H1 (cell line): Measurements from ENCODE around the gene LRRC28.
A peak's percentile ranks its signal among the peaks of the same experiment; 100 is the strongest.

Experiments used
- BACH1 ChIP-seq: IDR thresholded peaks from 2 replicates; pipeline ENCODE4 v1.6.1; 2012; ENCODE audit warnings: low read length, improper control_type of control experiment
- CTCF ChIP-seq, 3 experiments: IDR thresholded peaks; 1 replicate in 2 of 3; 2 replicates in 1 of 3; pipeline versions ENCODE4 v1.5.1 to v1.6.1; 2011; ENCODE audit warnings: low read length in 3 of 3, mild to moderate bottlenecking in 3 of 3, inconsistent platforms in 2 of 3, low read depth in 1 of 3, moderate library complexity in 1 of 3; ENCODE audit not compliant: insufficient read depth in 1 of 3; ENCODE audit errors: control extremely low read depth in 1 of 3
- JUN ChIP-seq: IDR thresholded peaks from 2 replicates; pipeline ENCODE4 v1.6.1; 2011; ENCODE audit warnings: low read depth, mild to moderate bottlenecking, improper control_type of control experiment, low read length
- NRF1 ChIP-seq: IDR thresholded peaks from 2 replicates; pipeline ENCODE4 v1.6.1; 2011; ENCODE audit warnings: mild to moderate bottlenecking, low read depth, low read length, improper control_type of control experiment
- POLR2A ChIP-seq, 2 experiments: IDR thresholded peaks; 1 replicate in 1 of 2; 2 replicates in 1 of 2; pipeline ENCODE4 v1.6.1; 2011; ENCODE audit warnings: low read depth in 2 of 2, low read length in 2 of 2, mild to moderate bottlenecking in 2 of 2; ENCODE audit errors: control extremely low read depth in 1 of 2
- RNF2 ChIP-seq: fragments of 200-900, 300-1000 bp; sonication (generic); IDR thresholded peaks from 2 replicates; pipeline ENCODE4 v1.7.1; 2016; ENCODE audit warnings: borderline replicate concordance, low read depth, mild to moderate bottlenecking, antibody characterized with exemption, low read length; ENCODE audit not compliant: poor library complexity, severe bottlenecking; ENCODE audit errors: missing control alignments
- SIN3A ChIP-seq, 2 experiments: IDR thresholded peaks in 1 of 2; conservative IDR thresholded peaks in 1 of 2; 2 replicates each; pipeline ENCODE4 v1.6.1; 2011 to 2012; ENCODE audit warnings: low read length in 2 of 2, improper control_type of control experiment in 1 of 2, low read depth in 1 of 2, mild to moderate bottlenecking in 1 of 2
- TAF1 ChIP-seq: IDR thresholded peaks from 2 replicates; pipeline ENCODE4 v1.6.1; 2011; ENCODE audit warnings: mild to moderate bottlenecking, low read depth, low read length
- TAF7 ChIP-seq: optimal IDR thresholded peaks from 2 replicates; pipeline ENCODE3; 2011; ENCODE audit warnings: low read depth, mild to moderate bottlenecking, inconsistent platforms, low read length, moderate library complexity, borderline replicate concordance
- TCF12 ChIP-seq: IDR thresholded peaks from 2 replicates; pipeline ENCODE4 v1.6.1; 2011; ENCODE audit warnings: low read depth, mild to moderate bottlenecking, low read length
- YY1 ChIP-seq: IDR thresholded peaks from 2 replicates; pipeline ENCODE4 v1.6.1; 2011; ENCODE audit warnings: low read depth, mild to moderate bottlenecking, low read length
- ZNF274 ChIP-seq: IDR thresholded peaks from 2 replicates; pipeline ENCODE4 v1.7.0; 2012; ENCODE audit warnings: low read length, borderline replicate concordance; ENCODE audit errors: extremely low read depth

- TF ChIP-seq POLR2A (IDR thresholded peaks at IDR 0.05; ENCODE audit: control extremely low read depth in 1 of 2, low read depth in 2 of 2, low read length in 2 of 2) (no peak), TCF12 (no peak), JUN (no peak), CTCF (IDR thresholded peaks at IDR 0.05; ENCODE audit: control extremely low read depth in 1 of 3, insufficient read depth in 1 of 3, low read depth in 1 of 3, low read length in 3 of 3) (peak in 1 of 3 experiments; percentile 8; a peak in 1 of 4 replicates), TAF7 (no peak), RNF2 (no peak), SIN3A (conservative IDR thresholded peaks at IDR 0.05 in 1 of 2, IDR thresholded peaks at IDR 0.05 in 1 of 2; ENCODE audit: low read depth in 1 of 2, low read length in 2 of 2) (no peak), ZNF274 (no peak), BACH1 (no peak), TAF1 (no peak), YY1 (no peak), NRF1 (no peak)
These were observed 174.5 kb downstream of the LRRC28 start for GRCh38 chr15:99425657-99426301.
